Aorta (tissue), 5 donors: Measurements from ENCODE around the gene CD37. TPM values are rescaled to one million over a fixed set of nuclear protein-coding genes. Genes with fewer than 3 reads are reported as not detected.

Experiments used
- ATAC-seq: fragments of 200-7000 bp; cut with Tn5 transposase; one replicate; pipeline ENCODE4 v1.9.1; 2022; ENCODE audit warnings: moderate library complexity; ENCODE audit not compliant: low FRiP score
- DNase-seq, 2 donors: peaks; one replicate each; pipeline ENCODE4 v3.0.0-alpha.2; 2020
- H3K27ac ChIP-seq, 2 donors: one replicate each; pipeline ENCODE4 v1.5.1; 2013; ENCODE audit warnings: low read length in 2 of 2, mild to moderate bottlenecking in 2 of 2, moderate library complexity in 2 of 2, control low read depth in 1 of 2, inconsistent platforms in 1 of 2, low read depth in 1 of 2
- H3K27me3 ChIP-seq, 2 donors: one replicate each; pipeline ENCODE4 v1.6.1; 2013; ENCODE audit warnings: control low read depth in 1 of 2, low read length in 1 of 2, mild to moderate bottlenecking in 1 of 2, moderate library complexity in 1 of 2; ENCODE audit not compliant: insufficient read depth in 2 of 2, control insufficient read depth in 1 of 2
- H3K36me3 ChIP-seq, 2 donors: one replicate each; pipeline ENCODE4 v1.6.1; 2013; ENCODE audit warnings: control low read depth in 1 of 2, low read length in 1 of 2, mild to moderate bottlenecking in 1 of 2; ENCODE audit not compliant: insufficient read depth in 2 of 2, control insufficient read depth in 1 of 2
- H3K4me1 ChIP-seq, 2 donors: one replicate each; pipeline ENCODE4 v1.6.1; 2013; ENCODE audit warnings: low read length in 2 of 2, control low read depth in 1 of 2, mild to moderate bottlenecking in 1 of 2, moderate library complexity in 1 of 2; ENCODE audit not compliant: insufficient read depth in 2 of 2, control insufficient read depth in 1 of 2
- H3K4me3 ChIP-seq, 2 donors: one replicate each; pipeline ENCODE4 v1.5.1; 2013; ENCODE audit warnings: low read length in 2 of 2, control low read depth in 1 of 2, mild to moderate bottlenecking in 1 of 2
- H3K9me3 ChIP-seq: one replicate; pipeline ENCODE4 v1.6.1; 2013; ENCODE audit warnings: mild to moderate bottlenecking, low read length; ENCODE audit not compliant: control insufficient read depth
- WGBS, 2 donors: extraction: QIAGEN DNeasy Blood & Tissue Kit; methylation state at CpG; one replicate each; pipeline ENCODE4 v1.1.7; 2013; 5-methylcytosine and 5-hydroxymethylcytosine counted together
- intact Hi-C, 2 donors: fragments of 100-400 bp; cut with DNase I; formaldehyde crosslinking; loops; one replicate each; pipeline versions ENCODE4 v1.14.2 to v1.15.0; 2022
- polyA plus RNA-seq, 2 donors: library from polyadenylated mRNA; stranded (reverse); fragments of 200-250 nt; gene quantifications; one replicate each; pipeline ENCODE4 v1.2.3, GENCODE V29; 2013
- total RNA-seq, 2 donors: library from RNA; stranded (reverse); fragmentation: NEBNext Ultra II Directional; extraction: Animal tissue kit (Norgen Biotek cat#: 25700); gene quantifications; one replicate each; pipeline ENCODE4 v1.2.1, GENCODE V29; 2021
- donor health status: healthy with polysubstance abuse.
- donor health status: Bipolar disorder and iron deficiency.
- donor health status: DM: no; HTN: no; CAD: no.
- donor health status: DM: no; HTN: no; CAD: no.
- donor health status: DM: yes; HTN: yes; CAD: no.

The CD37 gene
- total and polyA plus RNA-seq, 4 donors = 5.2 to 40.1 (median 14.5) TPM

DNA sequence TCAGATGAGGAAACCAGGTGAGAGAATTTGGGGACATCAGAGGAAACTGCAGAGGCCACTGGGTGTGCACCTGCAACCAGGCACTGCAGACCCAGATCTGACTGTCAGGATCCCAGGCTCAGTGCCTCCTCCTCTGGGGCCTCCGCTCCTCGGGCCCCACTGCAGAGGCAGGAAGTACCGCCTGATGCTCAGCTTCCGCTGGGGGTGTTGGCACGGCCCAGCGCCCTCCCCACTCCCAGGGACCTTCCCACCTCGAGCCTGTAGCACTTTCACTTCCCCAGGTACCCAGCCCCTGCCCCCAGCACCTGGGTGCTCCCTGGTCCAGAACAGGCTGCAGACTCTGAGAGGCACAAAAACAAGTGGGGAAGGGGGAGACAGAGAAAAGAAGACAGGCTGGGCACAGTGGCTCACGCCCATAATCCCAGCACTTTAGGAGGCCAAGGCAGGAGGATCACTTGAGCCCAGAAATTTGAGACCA lies 1.4 kb upstream of the CD37 start:
- whole genome bisulfite sequencing, 2 donors = 51 to 64% methylated on average over 8 of the region's 8 CpGs
- Histone ChIP-seq H3K27me3 (no peaks in the 10 kb centered on the region), H3K27ac (no peak overlapping the region), H3K36me3 (no peaks in the 10 kb centered on the region), H3K4me3 (no peak overlapping the region), H3K4me1 (no peaks in the 10 kb centered on the region), H3K9me3 (no peaks in the 10 kb centered on the region)
- intact Hi-C loops = no loop called here
- DNase-seq (peak; percentile 56 to 72), ATAC-seq (peak; percentile 11)

DNA sequence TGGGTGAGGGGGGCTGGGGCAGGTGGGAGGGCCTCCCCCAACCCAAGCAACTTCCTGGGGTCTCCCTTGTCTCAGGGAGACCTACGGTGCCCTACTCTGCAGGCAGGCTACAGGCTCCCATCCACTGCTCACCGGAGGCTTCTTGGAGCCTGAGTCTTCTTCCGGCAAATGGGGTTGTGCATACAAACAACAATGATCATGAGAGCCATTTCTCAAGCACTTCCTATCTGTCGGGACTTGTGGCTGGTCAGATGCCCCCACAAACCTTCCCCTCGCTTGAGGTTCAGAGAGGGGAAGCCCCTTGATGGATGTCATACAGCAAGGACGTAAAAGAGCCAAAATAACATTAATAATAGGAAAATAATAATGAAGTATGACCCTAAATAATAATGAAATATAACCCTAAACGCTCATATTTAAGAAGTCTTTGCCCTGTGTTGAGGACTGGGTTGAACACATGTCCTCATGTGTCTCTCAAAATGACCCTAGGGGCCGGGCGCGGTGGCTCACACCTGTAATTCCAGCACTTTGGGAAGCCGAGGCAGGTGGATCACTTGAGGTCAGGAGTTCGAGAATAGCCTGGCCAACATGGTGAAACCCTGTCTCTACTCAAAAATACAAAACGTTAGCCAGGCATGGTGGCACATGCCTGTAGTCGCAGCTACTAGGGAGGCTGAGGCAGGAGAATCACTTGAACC lies 727 bp downstream of the CD37 start:
- 79 to 86% methylated on average over 14 of the region's 14 CpGs for WGBS, 2 donors
- ATAC-seq = no peak
- peak; percentile 26 to 57 for DNase-seq
- Histone ChIP-seq H3K9me3 (no peaks in the 10 kb centered on the region), H3K36me3 (no peaks in the 10 kb centered on the region), H3K4me3 (no peak overlapping the region), H3K27me3 (no peaks in the 10 kb centered on the region), H3K4me1 (no peaks in the 10 kb centered on the region), H3K27ac (no peak overlapping the region)
- intact Hi-C loops = no loop called here

DNA sequence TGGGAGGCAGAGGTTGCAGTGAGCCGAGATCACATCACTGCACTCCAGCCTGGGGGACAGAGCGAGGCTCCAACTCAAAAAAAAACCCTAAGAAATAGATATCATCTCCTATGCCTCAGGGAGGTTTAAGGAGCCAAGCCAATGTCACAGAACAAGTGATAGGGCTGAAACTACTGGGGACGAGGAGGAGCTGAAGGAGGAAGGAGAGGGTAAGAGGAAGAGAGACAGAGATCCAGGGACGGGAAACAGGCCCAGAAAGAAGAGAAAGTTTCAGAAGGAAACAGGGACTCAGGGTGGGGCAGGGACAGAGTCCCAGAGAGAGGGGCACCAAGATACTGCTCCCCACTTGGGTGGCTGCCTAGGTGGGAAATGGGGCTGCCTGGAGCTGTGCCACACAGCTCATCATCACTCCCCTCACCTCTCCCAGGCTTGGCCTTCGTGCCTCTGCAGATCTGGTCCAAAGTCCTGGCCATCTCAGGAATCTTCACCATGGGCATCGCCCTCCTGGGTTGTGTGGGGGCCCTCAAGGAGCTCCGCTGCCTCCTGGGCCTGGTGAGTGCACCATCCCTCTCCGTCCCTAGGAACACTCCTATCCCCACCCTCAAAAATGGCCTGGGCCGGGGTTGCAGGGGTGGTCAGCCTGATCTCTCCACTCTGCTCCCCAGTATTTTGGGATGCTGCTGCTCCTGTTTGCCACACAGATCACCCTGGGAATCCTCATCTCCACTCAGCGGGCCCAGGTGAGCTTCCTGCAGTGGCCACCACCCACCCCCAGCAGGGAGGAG lies 1.5 kb downstream of the CD37 start:
- DNase-seq (peak; percentile 36 to 43), ATAC-seq (no peak)
- Histone ChIP-seq H3K9me3 (no peaks in the 10 kb centered on the region), H3K27me3 (no peaks in the 10 kb centered on the region), H3K4me1 (no peaks in the 10 kb centered on the region), H3K4me3 (no peak overlapping the region), H3K27ac (no peak overlapping the region), H3K36me3 (no peaks in the 10 kb centered on the region)
- intact Hi-C loops = no loop called here
- WGBS, 2 donors = 89 to 90% methylated on average over 10 of the region's 10 CpGs

DNA sequence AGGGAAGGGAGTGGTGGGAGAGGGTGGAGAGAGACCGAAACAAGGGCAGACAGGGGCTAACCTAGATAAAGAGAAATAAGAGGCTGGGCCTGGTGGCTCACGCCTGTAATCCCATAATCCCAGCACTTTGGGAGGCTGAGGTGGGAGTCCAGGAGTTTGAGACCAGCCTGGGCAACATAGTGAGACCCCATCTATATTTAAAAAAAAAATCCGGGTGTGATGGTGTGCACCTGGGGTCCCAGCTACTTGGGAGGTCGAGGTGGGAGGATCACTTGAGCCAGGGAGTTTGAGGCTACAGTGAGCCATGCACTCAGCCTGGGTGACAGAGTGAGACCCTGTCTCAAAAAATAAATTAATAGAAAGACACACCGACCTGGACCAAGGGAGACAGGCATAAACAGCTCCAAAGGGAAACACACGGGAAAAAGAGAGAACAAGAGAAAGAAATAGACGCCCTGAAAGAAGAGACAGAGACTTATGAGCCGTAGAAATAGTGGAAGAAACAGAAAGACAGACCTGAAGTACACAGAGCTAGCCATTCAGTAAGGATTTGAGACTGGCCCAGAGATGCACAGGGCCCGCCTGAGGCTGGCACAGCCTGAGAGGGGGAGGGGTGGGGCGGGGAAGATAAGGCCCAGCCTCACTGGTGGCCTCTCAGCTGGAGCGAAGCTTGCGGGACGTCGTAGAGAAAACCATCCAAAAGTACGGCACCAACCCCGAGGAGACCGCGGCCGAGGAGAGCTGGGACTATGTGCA lies 2.2 kb downstream of the CD37 start:
- 71 to 72% methylated on average over 15 to 19 of the region's 19 CpGs for WGBS, 2 donors
- Histone ChIP-seq H3K27me3 (no peaks in the 10 kb centered on the region), H3K4me1 (no peaks in the 10 kb centered on the region), H3K4me3 (no peak overlapping the region), H3K9me3 (no peaks in the 10 kb centered on the region), H3K27ac (no peak overlapping the region), H3K36me3 (no peaks in the 10 kb centered on the region)
- intact Hi-C loops = no loop called here
- ATAC-seq = no peak
- peak; percentile 12 to 57 for DNase-seq

DNA sequence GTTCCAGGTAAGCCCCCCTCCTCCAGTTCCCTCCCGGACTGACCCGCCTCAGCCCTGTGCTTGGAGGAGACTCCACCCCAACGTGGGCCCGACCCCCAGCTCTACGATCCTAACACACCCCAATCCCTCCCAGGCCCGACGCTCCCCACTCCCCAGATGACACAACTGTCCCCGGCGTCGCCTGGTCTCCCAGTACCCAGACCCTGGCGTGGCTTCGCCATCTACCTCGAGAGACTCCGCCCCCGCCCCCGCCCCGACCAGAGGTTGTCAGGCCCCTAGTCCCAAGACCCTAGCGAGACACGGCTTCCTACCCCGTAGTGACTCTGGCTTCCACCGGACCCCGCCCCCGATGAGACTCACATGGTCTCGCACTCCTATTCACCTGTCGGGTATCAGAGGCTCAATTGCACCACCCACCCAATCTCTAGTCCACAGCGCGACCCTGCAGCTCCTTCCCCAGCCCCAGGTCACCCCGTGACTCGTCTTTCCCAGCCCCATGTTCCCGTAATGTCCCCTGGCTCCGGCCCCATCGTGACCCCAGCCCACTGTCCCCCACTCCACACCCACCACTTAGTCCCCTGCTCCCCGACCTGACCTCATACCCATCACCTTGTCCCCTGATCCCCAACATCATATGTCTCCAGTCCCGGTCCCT lies 2.9 kb downstream of the CD37 start:
- no peak overlapping the region for H3K27ac ChIP-seq
- H3K36me3 ChIP-seq = no peaks in the 10 kb centered on the region
- H3K9me3 ChIP-seq = no peaks in the 10 kb centered on the region
- peak; percentile 44 to 79 for DNase-seq
- no peak for ATAC-seq
- WGBS, 2 donors = 22% methylated on average over 34 of the region's 34 CpGs
- no peaks in the 10 kb centered on the region for H3K4me1 ChIP-seq
- intact Hi-C loops = no loop called here
- no peak overlapping the region for H3K4me3 ChIP-seq
- no peaks in the 10 kb centered on the region for H3K27me3 ChIP-seq

DNA sequence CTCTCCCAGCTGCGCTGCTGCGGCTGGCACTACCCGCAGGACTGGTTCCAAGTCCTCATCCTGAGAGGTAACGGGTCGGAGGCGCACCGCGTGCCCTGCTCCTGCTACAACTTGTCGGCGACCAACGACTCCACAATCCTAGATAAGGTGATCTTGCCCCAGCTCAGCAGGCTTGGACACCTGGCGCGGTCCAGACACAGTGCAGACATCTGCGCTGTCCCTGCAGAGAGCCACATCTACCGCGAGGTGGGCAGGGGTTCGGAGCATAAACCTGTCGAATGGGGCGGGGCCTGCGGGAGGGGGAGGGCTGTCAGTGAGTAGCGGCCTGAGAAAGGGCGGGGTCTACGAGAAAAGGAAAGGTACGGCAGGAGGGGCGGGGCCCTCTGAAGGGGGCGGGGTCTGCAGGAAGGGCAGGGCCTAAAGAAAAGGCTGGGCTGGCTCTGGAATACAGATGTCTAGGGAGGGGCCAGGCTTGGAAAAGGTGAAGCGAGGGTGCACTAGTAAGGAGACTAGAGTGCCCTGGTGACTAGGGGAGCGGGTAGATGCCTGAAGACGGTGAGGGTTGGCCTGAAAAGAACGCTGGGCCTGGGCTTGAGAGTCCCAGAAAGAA lies 3.6 kb downstream of the CD37 start:
- Histone ChIP-seq H3K27ac (no peak overlapping the region), H3K36me3 (no peaks in the 10 kb centered on the region), H3K9me3 (no peaks in the 10 kb centered on the region), H3K4me1 (no peaks in the 10 kb centered on the region), H3K27me3 (no peaks in the 10 kb centered on the region), H3K4me3 (peak overlapping the region in 1 of 2 donors; percentile 10)
- peak; percentile 75 to 88 for DNase-seq
- intact Hi-C loops = no loop called here
- ATAC-seq = peak; percentile 59
- WGBS, 2 donors = 3 to 8% methylated on average over 29 to 30 of the region's 30 CpGs

DNA sequence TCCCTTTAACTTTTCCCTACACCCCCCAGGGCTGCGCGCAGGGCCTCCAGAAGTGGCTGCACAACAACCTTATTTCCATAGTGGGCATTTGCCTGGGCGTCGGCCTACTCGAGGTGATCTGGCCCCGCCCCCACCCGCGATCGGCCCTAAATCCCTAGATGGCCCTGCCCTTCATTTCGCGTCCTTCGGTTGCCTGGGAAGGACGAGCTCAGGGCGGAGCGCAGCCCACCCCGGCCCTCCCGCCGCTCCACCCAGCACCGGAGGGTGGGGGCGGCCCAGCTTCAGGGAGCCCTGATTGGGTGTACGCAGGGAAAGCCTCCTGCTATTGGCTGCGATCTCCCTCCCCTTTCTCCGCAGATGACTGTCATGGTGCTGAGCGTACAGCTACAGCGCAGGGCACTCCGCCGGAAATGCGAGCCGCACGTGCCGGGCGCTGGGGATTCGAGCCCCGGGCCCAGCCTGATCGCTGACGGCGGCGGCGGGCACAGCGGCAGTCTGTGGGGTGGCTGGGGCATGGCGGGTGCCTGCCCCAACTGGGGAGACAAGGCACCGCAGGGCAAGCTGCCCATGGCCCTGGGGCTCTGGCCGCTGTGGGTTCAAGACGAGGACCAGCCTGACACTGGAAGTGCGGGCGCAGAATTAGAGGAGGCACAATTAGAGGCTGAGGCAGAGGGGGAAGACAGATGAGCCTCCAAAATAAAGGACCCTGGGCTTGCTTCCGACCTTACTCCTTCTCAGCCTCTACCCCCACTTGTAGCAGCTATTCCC lies 4.3 kb downstream of the CD37 start:
- ATAC-seq = peak; percentile 95
- WGBS, 2 donors = 4 to 6% methylated on average over 46 to 47 of the region's 47 CpGs
- intact Hi-C loops = no loop called here
- Histone ChIP-seq H3K27me3 (no peaks in the 10 kb centered on the region), H3K9me3 (no peaks in the 10 kb centered on the region), H3K36me3 (no peaks in the 10 kb centered on the region), H3K4me1 (no peaks in the 10 kb centered on the region), H3K4me3 (peak overlapping the region; percentile 22), H3K27ac (peak overlapping the region in 1 of 2 donors; percentile 69)
- peak; percentile 91 to 93 for DNase-seq
